Suppressor macrophage treated with lipopolysaccharide for 1 hour (primary cell): Measurements from ENCODE around the gene DNAH5.

Experiments
- DNase-seq, 3 donors: peaks; one replicate each; pipeline ENCODE4 v3.0.0-alpha.2; 2020 to 2022

The DNAH5 gene

DNA sequence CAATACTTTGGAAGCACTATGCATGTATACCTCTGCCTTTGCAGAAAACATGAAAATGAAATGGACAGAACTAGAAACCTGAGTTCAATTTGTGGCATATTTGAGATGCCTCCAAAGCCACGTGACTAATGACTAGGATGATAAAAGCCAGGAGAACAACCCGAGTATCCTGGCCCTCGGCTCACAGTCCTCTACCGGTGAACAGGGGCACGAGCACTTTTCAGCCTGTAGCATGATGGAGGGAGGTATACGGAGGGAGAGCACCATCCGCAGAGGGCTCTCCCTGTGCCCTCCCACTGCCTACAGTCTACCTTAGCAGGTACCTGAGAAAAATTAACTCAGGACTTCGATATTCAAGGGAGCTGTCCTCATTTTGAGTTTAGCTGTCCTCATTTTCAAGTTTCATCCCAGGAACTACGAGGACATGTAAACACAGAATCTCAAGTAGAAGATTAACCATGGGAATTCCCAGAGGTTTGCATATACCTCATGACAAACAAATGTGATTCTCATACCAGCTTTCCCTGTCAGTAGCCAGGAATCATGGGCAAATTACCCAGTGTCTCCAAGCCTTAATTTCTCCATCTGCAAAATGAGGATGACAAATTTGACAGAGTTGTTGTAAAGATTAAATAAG, 249.3 kb downstream of the DNAH5 start:
- DNase-seq, result peak in 1 of 3 donors; percentile 10

DNA sequence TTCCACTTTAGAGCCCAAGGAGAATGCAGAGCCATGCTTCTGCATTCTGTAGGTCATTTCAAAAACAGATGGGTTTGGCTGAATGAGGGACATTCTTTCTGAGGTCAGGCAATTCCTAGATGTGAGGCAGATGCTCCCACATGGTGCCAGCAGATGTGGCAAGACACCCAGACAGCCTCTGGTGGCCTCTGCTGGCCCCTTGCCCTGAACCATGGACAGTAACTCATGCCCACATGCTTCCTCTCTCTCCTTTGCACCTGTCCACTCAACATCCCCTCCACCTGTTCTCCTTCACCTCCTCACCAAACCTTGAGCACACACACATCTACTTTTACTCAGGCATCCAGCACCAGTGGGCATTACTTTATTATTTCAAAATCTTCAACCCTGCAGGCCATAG, 252.3 kb downstream of the DNAH5 start:
- no peak for DNase-seq

DNA sequence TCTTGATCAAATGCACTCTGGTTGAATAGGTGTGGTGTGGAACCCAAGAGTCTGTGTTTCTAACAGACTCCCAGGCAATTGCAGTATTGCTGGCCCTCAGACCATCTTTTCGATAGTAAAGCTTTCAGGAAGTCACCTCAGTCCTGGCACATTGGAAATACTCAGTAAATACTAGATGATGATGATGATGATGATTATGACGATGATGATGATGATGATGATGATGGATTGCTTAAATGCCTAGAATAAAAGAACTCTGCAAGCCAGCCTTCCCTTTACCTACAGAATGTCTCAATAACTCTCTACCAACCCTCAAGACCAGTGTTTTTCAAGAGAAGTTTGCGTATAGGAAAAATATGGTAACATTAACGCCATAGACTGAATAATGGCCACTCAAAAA, 268.0 kb downstream of the DNAH5 start:
- DNase-seq, result no peak

DNA sequence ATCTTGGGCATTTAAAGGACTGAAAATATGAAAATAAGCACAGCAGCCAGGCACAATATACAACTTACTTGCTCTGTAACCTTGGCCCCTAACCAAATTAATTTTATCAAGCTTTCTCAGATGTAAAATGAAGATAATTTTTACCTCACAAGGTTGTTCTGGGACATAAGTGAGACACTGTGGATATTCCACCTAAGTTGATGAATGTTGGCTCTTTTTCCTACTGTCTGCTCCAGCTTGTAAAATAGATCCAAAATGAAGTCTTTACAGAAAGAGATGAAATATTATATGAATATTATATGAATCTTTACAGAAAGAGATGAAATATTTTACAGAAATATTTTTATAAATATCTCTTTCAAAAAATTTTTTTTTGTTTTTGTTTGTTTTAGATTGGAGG, 270.1 kb downstream of the DNAH5 start:
- no peak for DNase-seq

DNA sequence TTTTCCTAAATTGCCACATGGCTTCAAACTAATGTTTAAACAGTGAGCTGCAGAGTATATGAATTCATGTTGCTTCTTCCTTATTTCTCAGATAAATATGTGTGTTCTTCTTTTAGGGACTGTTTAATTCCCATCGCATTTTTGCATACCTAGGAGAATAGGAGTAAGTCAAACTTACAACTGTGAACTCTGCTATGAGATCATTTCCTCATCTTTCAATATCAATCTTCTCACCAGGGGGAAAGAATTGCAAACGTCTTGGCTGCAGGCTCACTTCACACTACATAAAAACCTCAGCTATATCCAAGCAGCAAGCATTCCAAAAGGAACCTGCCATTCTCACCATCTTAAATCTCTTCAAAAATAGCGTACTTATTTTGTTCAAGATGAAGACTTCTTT, 271.0 kb downstream of the DNAH5 start:
- no peak for DNase-seq

DNA sequence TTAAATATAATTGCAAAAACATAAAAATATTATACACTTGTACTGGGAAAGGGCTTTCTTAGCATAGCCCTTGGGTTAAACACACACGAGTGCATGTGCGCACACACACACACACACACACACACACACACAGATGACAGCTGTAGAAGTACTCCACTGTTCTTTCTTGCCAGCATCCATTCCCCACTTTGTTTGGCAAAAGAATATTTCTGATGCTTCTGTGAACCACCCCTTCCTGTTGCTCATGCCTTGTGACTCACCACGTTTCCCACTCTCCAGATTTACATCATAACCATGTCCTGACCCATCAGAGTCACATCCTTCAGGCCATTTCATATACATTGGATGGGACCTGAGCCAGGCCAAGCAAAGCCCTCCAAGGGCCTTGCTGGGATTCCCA, 280.1 kb downstream of the DNAH5 start:
- peak; percentile 5 to 19 (median 10) for DNase-seq

DNA sequence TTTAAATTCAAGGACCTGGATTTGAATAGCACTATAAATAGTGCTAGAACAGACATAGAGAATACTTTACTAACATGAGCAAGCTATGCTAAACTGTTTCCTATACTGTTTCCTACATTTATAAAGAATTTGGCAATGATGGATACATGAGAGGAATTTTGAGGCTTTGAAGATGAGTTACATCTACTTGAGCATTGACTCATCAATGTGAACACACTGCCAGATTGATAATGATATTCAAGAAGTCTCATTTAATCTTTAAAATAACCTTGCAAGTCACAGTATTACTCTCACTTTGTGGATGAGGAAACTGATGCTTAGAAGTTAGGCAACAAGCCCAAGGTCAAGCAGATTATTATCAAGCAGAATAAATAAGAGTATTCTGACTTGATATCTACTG, 281.9 kb downstream of the DNAH5 start:
- no peak for DNase-seq

DNA sequence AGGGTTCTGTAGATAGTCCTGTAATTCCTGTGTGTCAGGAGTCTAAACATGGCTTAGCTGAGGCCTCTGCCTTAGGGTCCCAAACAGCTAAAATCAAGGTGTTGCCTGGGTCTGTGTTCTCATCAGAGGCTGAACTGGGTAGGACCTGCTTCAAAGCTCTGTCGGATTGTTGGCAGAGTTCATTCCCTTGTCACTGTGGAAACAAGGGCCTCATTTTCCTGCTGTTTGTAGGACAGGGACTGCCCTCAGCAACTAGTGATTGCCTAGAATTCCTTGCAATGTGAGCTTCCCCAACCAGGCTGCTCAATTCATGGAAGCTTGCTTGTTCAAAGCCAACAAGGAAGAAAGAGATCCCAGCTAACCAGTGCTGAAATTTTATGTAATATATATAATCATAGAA, 283.2 kb downstream of the DNAH5 start:
- DNase-seq, result no peak

DNA sequence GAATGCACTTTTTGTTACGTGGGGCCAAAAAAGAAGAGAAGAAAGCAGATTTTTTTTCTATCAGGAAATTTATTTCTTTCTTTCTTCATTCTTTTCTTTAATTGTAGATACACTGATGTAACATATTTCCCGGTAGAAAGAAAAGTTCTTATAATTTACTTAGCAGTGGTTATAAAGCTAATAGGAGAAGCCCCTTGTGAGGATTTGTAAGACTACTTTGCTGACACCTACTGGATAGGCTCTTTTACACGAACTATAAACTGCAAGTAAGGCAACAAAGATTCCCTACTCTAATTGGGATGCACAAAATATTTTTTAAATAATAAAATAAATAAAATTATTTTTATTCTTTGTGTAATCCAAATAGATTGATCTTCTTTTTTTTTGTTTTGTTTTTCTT, 284.4 kb downstream of the DNAH5 start:
- peak in 1 of 3 donors; percentile 2 for DNase-seq

DNA sequence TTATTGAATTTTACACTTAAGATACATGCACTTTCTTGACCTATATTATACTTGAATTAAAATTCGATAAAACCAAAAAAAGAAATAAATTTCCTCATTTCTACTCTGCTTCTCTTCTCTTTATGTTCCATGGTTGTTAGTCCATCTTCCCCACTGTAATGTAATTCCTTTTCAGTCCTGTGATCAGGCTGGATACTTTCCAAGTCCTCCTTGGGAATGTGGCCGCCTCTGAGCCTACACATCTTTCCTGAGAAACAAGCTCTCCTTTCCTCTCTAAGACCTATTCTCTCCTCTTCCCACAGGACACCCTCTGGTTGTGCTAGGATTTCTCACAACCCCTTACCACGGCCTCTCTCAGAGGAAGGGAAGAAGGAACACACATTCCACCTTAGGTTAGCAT, 285.1 kb downstream of the DNAH5 start:
- DNase-seq, result no peak

DNA sequence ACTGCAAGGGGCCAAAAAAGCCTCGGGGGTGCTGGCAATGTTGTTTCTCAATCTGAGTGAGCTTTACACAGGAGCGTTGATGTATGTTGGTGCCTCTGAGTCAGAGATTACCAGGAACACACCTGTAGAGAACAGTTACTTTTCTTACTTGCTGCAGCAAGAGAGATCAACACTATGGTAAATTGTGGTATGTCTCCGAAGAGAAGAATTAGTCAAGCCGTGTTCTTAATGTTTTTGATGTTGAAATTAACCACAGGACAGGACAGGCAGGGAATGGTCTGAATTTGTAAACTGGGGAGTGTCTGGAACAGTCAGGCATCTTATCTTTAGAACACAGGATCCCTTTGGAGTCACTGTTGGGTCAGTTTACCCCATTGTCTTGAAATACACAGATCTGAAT, 285.7 kb downstream of the DNAH5 start:
- DNase-seq, result no peak

DNA sequence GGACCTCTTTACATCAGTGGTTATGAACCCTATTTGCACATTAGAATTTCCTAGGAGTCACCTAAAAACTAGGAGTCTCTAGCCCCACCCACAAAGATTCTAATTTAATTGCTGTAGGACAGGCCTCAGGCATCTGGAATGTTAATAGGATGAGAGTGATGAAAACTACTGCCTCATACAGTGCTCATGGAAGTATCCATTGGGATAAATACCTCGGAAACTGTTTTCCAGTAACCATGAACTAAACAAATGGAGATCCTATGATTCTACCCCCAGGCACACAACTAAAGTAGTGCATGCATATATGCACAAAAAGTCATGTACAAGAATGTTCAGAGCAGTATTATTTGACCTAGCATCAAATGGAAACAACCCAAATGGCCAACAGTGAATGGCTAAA, 286.3 kb downstream of the DNAH5 start:
- no peak for DNase-seq

DNA sequence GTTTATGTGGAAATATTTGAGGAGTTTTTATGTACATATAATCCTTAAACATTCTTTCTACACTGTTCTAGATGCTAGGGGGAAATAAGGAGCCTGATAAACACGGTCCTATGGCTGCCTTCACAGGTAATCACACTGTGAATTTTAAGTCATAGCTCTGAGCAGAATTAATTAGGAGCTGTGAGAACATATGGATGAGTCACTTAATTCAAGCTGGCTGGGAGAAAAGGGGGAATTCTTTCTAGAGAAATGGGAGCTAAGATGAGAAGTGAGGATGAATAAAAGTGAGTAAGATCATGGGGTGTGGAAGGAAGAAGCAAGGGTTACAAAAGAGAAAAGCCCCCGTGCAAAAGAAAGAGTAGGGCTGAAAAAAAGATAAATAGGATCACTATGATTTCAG, 290.8 kb downstream of the DNAH5 start:
- no peak for DNase-seq

DNA sequence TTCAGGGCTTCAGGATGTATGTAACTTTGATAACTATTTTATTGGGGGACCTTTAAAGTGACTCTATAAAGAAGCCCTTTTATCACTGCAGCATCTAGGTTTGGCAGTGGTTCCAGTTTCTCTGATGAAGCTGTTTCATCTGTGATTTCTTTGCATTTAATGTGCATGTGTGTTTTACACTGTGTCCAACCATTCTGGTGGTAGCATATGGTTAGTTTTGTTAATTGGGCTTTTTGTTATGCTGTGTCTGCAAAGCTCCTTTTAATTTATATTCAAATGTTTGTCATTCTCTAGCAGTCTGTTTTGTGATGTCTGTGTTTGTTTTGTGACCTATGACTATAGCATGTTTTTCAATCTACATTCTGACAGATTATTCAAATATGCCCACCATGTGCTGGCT, 294.8 kb downstream of the DNAH5 start:
- no peak for DNase-seq

DNA sequence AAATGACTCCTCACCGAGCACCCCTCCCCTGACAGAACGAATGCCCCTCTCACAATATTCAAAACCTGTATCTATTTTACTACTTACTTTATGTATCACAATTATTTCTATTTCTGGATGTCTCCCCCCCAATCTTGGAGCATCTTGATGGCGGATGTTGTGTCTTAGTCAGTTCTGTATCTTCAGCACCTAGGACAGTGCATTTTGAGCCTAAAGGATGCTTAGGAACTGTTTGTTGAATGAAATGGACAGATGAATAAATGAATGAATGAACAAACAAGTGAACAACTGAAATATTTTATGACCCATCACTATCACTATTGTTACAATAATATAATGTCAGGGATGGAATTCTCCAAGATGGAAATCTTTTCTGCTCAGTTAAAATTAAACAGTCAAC, 295.7 kb downstream of the DNAH5 start:
- DNase-seq, result no peak

DNA sequence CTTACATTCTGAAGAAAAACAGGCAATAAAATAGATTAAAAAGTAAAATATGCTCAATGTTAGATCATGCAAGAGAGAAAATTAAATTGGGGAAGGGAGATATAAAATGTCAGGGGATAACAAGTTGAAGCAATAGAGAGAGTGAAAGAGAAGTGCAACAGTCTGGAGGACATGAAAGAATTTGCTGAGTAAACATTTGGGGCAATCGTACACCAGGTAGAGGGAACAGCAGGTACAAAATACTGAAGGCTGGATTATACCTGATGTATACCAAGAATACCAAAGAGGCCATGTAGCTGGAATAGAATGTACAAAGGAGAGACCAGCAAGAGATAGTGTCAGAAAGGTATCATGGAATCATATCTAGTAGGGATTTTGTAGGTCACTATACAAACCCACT, 300.8 kb downstream of the DNAH5 start:
- DNase-seq, result no peak

DNA sequence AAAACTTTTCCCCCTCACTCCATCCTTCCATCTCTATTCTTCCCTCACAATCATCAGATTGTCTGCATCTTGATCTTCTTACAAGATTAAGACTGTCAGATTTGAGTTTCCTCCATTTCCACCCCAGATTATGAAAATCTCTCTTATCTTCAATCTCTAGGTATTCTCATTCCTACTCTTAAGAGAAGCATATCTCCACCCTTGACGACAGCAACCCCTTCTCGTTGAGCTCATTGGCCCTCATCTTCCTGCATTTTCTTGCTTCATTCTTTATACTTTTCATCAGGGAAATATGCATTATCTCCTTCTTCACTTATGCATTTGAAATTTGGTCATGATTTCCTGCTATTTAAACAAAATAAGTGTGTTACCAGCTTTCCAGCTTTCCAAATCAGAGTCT, 301.3 kb downstream of the DNAH5 start:
- DNase-seq, result no peak
